8988T (cell line): ENCODE data around the gene UBE2L6.
A peak's percentile ranks its signal among the peaks of the same experiment; 100 is the strongest.

Experiments used
- DNase-seq: peaks from one replicate; pipeline ENCODE4 v3.0.0; 2011

Gene UBE2L6

DNA sequence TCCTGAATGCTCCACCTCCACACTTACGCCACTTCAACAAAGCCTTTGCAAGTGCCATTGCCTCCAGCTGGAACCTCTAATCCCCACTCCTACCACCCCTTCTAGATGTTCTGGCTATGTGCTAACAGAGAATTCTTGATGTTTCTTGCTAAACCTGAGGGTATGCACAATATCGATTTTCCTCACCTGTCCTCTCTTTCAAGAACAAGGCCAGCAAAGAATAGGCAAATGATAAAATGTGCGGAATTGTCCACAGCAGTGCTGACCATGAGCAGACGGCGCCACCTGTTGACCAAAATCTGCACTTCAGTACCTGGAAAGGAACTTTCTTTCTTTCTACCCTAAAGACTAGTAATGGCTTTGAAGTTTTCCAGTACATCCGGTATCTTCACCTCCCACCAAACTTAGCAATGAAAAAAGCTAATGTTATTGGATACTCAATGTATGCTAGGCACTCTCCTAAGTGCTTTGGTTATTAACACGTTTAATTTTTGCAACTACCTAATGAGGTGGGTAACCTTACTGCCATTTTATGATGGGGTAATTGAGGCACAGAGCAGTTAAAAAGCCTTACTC, 40.3 kb downstream of the UBE2L6 start:
- no peak for DNase-seq

DNA sequence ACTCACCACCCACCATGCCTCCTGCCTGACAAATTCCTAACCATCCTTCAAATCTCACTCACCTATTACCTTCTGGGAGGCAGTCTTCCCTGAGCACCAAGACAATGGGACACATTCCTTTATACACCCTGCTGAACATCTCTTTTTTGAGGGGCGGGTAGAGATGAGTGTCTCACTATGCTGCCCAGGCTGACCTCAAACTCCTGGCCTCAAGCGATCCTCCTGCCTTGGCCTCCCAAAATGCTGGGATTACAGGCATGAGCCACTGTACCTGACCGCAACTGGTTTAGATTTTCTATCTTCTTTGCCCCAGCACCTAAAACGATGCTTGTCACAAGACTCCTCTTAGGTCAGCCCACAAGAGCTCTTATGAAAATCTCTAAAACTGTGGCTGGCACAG, 44.1 kb downstream of the UBE2L6 start:
- DNase-seq, result no peak

DNA sequence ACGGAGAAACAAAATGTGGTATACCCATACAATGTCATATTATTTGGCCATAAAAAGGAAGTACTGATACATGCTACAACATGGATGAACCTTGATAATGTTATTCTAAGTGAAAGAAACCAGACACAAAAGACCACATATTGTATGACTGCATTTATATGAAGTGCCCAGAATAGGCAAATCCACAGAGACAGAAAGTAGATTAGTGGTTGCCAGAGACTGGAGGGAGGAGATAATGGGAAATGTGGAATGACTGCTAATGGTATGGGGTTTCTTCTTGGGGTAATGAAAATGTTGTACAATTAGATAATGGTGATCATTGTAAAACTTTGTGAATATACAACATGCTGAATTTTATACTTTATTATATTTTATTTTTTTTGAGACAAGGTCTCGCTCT, 46.4 kb downstream of the UBE2L6 start:
- no peak for DNase-seq

DNA sequence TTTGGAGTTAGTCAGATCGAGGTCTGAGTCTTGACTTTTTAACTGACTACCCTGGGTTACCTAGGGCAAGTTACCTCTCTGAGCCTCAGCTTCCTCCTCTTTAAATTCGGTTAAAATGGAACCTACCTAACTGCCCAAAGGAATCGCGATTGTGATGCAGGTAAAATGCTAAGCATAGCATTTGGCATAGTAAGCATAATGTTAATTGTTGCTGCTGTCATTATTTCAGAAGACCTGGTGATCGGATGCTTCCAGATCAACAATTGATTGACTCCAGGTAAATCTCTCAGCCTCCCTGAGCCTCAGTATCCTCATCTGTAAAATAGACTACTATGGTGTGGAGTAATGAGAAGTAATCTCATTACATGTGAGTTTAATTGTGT, 51.4 kb downstream of the UBE2L6 start:
- no peak for DNase-seq

DNA sequence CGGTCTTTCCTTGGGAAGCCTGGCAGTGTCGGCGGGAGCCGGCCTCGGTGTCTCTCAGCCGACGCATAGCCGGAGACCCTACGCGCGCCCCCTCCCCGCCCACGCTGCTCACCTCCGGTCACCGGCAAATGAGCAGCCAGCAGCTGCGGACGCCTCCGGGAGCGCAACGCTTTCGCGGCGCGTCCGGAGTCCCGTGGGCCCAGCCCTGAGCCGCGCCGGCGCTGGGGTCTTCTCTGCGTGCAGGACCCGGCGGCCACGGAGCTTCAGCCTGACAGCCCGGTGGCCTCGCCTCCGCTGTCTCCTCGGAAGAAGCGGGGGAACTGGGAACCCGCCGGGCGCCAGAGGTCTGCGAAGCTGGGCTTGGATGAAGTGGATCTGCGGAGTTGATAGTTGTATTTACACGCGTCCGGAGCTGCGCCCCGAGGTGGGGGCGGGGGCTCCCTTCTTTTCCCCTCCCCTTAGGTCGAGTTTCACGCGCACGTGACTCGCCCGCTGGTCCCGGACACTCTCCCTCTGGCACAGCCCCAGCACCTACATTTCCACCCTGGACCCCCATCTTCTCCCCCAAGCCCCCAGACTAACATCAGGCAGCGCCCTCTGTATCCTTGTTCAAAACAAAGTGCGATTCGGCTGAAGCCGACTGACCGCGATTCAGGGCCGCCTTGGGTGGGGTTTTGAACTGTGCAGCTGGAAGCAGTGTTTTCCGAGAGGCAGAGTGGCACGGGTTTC, 52.0 kb downstream of the UBE2L6 start, which contains the start of gene SLC43A1:
Gene SLC43A1 (minus strand): TSS at position 371 of the 729 bp plus-strand sequence. CDS start 1,591 bp downstream, outside the sequence.
- DNase-seq, result peak; percentile 80

DNA sequence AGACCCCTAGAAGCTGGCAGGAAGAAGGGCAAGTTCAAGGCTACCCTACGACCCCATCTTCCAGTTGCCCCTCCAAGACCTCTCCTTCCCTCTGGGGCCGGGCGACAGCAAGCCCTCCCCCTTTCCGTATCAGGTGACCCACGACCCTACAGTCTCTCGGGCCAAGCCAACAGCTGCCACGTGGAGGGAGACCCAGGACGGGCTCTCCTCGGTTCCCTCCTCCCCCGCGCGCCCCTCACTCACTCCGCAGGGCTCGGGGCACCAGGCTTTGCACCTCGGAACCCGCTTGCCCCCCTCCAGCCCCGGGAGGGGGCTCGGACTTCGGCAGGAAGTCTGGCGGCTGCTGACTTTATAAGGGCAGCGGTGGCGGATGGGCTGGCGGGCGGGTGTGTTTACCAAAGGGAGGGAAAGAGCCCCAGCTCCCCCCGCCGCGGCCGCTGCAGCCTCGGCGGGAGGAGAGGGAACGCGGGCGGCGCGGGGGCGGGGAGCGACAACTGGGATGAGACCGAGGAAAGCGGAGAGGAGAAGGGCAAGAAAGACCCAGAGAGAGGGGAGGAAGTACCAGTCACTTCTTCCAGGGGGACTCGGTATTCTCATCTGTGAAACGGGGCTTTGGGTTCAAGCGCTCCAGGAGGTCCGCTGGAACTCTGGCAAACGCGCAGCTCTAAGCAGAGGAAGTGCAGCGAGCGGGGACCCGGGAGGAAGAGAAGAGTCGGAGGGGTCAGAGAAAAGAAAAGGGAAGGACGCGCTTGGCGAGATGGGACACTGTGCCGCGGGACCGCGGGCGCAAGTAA, 52.7 kb downstream of the UBE2L6 start:
- DNase-seq, result no peak

DNA sequence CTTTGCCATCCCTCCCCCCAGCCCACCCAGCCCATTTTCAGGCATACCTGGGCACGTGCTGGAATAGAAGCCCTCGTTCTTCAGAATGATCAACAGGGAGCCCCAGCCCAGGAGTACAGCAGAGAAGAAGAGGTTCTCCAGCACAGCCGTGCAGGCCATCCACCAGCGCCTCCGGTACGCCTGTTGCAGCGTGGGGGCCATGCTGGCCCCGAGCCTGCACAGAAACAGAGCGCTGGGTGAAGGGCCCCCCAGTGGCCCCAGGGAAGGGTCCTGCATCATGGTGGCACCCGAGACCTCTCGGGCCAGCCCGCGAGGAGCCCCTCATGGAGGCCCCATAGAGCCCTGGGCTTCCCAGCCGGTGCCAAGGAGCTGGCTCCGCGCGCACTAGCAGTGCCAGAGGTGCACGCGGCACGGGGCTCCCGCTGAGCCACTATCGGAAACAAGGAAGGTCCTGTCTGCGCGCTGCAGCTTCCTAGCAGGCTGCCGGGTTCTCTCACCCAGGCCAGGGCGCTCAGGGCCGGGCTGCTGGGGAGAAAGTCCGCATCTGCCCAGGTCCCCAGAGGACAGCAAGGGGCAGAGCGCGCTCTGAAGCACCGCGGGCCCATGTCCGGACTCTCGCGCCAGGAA, 53.4 kb downstream of the UBE2L6 start:
- peak; percentile 48 for DNase-seq

DNA sequence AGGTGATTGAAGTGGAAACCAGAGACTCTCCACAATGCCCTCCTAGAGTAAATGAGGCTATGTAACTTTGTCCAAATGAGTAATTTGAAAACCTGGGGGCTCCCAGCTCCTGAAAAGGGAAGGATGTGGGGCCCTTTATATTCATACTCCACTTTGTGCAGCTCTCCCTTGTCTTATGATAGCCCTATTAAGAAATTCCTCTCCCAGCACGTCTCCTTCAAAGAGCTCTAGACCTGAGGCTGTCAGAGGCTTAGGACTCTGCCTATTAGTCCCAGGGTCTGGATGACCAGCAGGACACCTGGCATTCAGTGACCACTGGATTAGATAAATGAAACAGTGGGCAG, 54.0 kb downstream of the UBE2L6 start:
- DNase-seq, result no peak

DNA sequence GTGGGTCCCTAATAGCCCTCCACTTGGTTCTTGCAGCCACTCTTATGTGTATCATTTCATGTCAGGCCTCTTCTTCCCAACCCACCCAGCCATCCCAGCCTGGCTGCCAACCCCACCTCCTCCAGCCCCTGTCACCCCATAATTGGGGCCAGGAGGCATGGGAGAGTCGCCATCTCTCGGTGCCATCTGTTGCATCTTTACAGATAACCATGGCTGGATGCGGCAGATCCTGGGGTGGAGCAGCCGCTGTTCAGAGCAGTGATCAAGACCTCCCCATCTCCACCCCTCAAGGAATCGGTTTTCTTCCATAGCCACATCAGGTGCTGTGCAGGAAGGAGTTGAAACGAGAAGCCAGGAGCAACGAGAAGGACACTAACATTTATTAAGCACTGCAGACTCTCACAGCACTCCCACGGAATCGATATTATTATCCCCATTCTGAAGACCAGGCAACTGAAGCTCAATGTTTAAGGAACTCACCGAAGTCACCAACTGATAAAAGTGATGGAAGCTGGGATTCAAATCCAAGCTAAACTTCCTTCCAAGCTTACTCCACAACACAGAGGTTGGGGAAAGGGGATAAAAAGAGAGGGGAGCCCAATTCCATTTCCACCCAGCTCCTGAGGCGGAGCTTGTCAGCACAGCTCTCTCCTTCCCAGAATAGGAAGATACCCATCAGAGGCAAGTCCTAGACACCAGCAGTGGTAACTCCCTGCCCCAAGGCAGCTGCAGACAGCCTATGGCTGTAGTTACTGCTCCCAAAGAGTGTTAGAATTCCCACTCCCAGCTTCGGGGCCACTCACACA, 54.6 kb downstream of the UBE2L6 start:
- DNase-seq, result no peak

DNA sequence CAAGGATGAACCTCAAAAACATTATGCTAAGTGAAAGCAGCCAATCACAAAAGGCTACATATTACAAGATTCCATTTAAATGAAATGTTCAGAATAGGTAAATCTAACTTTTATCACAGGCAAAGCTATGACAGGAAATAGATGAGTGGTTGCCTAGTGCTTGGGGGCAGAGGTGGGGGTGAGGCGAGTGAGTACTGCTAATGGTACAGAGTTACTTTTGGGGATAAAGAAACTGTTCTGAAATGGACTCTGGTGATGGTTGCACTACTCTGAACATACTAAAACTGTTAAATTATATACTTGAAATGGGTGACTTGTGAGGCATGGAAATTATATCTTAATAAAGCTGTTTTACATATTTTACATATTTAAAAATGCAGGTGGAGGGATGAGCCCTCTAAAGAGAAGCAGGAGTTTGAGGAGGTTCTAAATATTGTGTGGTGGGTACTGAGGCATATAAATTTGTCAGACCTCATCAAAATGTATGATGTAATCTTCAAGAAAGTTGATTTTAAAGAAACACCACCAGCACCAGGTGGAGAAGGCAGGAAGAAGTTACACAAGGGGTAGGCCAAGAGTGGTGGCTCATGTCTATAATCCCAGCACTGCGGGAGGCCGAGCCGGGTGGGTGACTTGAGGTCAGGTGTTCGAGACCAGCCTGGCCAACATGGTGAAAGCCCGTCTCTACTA, 55.6 kb downstream of the UBE2L6 start:
- DNase-seq, result no peak

DNA sequence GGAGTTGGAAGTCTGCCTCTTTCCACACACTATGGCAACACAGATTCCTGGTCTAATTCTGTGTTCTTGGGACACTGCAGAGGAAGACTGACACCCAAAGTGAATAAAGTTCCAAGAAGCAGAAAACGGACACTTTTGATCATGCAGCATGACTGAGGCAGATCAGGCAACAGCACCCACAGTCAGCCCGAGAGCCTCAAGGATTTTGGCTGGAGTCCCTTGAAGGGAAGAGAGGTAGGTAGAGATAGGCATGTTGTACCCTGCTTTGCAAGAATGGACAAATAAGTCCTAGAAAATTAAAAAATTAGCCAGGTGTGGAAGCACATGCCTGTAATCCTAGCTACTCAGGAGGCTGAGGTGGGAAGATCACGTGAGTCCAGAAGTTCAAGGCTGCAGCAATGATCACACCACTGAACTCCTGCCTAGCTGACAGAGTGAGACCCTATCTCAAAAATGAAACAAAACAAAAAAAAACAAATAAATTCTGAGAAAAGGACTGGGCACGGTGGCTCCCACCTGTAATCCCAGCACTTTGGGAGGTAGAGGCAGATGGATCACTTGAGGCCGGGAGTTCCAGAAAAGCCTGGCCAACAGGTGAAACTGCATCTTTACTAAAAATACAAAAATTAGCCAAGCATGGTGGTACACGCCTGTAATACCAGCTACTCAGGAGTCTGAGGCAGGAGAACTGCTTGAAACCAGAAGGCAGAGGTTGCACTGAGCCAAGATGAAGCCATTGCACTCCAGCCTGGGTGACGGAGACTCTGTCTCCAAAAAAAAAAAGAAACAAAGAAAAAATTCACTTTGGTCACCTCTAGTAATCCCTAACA, 58.9 kb downstream of the UBE2L6 start:
- no peak for DNase-seq

DNA sequence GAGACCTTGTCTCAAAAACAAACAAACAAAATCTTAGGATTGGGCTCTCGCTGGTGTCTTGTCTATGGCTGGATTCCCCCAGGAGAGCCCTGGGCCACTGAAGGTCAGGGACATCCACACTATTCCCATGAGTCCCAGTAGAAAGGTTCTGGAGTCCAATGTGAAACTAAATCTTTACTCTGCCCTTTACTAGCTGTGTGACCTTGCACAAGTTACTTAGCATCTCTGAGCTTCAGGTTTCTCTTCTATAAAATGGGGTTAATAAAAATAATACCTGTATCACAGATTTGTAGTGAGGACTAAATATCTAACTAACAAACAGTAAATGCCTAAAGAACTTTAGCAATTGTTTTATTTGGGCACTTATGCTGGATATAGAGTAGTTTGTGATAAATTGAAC, 61.0 kb downstream of the UBE2L6 start:
- no peak for DNase-seq

DNA sequence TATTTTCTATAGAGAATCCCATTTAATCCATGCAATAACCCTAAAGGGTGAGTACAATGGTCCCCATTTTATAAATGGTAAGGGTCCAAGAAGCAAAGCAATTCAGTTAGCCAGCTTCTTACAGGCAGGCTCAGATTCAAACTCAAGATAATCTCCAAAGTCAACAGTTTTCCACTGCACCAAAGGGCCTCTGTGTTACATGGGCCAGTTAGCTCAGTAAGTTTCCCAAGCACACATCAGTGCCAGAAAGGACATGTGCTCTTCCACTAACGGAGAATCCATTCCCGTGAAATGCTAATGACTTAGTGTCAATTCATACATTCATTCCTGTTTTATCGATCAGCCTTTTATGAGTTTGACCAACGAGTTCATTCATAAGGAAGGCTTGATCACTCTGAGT, 63.0 kb downstream of the UBE2L6 start:
- no peak for DNase-seq

DNA sequence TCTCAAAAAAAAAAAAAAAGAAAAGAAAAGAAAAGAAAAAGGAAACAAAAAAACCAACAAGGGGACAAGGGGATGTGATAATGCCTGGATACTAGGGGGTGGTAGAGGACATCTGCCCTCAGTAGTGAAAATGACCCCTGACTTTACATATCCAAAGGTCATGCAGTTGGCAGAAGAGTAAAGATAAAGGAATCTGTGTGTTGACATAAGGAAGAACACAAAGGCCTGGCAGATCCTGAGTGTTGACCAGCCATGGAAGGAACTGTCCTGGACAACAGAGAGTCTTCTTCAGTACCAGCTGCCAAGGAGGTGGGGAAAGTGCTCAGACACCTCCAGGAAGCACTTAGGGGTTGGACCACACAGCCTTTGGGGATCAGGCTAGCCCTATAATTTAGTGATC, 64.6 kb downstream of the UBE2L6 start:
- DNase-seq, result no peak

DNA sequence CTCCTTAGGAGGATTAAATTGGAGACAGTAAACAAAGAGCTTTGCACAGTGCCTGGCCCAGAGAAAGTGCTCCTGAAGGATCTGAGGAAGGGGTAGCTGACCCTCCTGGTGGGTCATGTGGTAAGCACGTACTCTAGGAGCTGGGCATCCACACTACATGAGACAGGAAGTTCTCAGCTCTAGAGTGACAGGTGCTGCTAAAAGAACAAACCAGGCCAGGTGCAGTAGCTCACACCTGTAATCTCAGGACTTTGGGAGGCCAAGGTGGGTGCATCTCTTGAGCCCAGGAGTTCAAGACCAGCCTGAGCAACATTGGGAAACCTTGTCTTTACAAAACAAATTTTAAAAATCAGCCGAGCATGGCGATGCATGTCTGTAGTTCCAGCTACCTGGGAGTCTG, 65.1 kb downstream of the UBE2L6 start:
- DNase-seq, result no peak

DNA sequence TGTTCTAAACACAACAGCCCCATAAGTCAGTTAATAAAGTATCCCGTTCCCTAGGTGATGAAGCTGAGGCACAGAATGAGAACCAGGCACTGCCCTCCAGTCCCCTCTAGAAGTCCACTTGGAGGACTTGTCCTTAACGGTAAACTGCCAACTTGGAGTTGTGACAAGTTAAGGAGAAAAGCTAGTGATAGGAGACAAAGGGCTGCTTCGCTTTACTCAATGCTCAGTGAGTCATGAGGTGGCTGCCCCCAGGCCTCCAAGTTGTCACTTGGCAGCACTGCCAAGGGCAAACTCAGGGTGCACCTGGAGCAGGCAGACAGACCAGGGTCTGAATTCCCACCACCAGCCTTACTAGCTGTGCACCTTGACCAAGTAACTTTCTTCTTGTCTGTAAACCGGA, 65.5 kb downstream of the UBE2L6 start:
- DNase-seq, result no peak
